IMR-90 (cell line): Measurements from ENCODE around the gene CIZ1. TPM values are rescaled to one million over a fixed set of nuclear protein-coding genes. Genes with fewer than 3 reads are reported as not detected.

Source experiments
- ATAC-seq: fragments of 200-7000 bp; cut with Tn5 transposase; 2 replicates; pipeline ENCODE4 v1.9.1; 2020; ENCODE audit warnings: low read depth, mild to moderate bottlenecking, moderate library complexity
- BruUV-seq: library from RNA; stranded (reverse); fragments of 400-500 nt; replicated peaks from 2 replicates; lab custom pipeline; 2021; lab: Mats Ljungman, UMichigan
- CTCF ChIA-PET: fragments of 300-600 bp; formaldehyde crosslinking; extraction: SDS; loops from one replicate; lab custom pipeline; 2021; ENCODE audit warnings: antibody characterized with exemption; lab: Yijun Ruan, JAX
- POLR2A ChIA-PET: fragments of 300-600 bp; sonication (Branson Sonifier 250); formaldehyde crosslinking; loops from one replicate; lab custom pipeline; 2022; ENCODE audit warnings: antibody characterized with exemption; ENCODE audit not compliant: unreplicated experiment; lab: Charles Lee
- DNase-seq: peaks from one replicate; pipeline ENCODE4 v3.0.0; 2013
- H2AFZ ChIP-seq: replicated peaks from 2 replicates; pipeline ENCODE3; 2013; ENCODE audit warnings: low read length, mild to moderate bottlenecking; ENCODE audit not compliant: poor library complexity
- H2AK5ac ChIP-seq: 2 replicates; pipeline ENCODE4 v1.6.1; 2013; ENCODE audit warnings: low read depth, low read length, inconsistent platforms
- H2AK9ac ChIP-seq: replicated peaks from 2 replicates; pipeline ENCODE3; 2013; ENCODE audit warnings: mild to moderate bottlenecking, low read depth, low read length, moderate library complexity; ENCODE audit not compliant: poor library complexity
- H2BK120ac ChIP-seq: 2 replicates; pipeline ENCODE4 v1.6.1; 2013; ENCODE audit warnings: low read depth, low read length, inconsistent platforms
- H2BK15ac ChIP-seq: 3 replicates; pipeline ENCODE4 v1.6.1; 2013; ENCODE audit warnings: low read depth, low read length, inconsistent platforms
- H2BK20ac ChIP-seq: 2 replicates; pipeline ENCODE4 v1.6.1; 2013; ENCODE audit warnings: low read depth, mild to moderate bottlenecking, inconsistent platforms, low read length, moderate library complexity
- H2BK5ac ChIP-seq: 2 replicates; pipeline ENCODE4 v1.6.1; 2013; ENCODE audit warnings: mild to moderate bottlenecking, low read depth, low read length, inconsistent platforms; ENCODE audit not compliant: poor library complexity, severe bottlenecking
- H3K14ac ChIP-seq: replicated peaks from 2 replicates; pipeline ENCODE4 v1.6.1; 2013; ENCODE audit warnings: low read depth, low read length, inconsistent platforms
- H3K18ac ChIP-seq: 2 replicates; pipeline ENCODE4 v1.6.1; 2013; ENCODE audit warnings: low read depth, low read length, control low read depth
- H3K23ac ChIP-seq: 2 replicates; pipeline ENCODE4 v1.6.1; 2013; ENCODE audit warnings: low read depth, low read length, inconsistent platforms
- H3K27ac ChIP-seq: 2 replicates; pipeline ENCODE4 v1.5.1; 2013; ENCODE audit warnings: mild to moderate bottlenecking, control low read depth, low read length; ENCODE audit not compliant: insufficient read depth
- H3K27me3 ChIP-seq: 2 replicates; pipeline ENCODE4 v1.6.1; 2013; ENCODE audit warnings: low read length; ENCODE audit not compliant: control insufficient read depth, insufficient read depth
- H3K36me3 ChIP-seq: 2 replicates; pipeline ENCODE4 v1.6.1; 2013; ENCODE audit warnings: low read length, mixed read lengths; ENCODE audit not compliant: control insufficient read depth, insufficient read depth
- H3K4ac ChIP-seq: 2 replicates; pipeline ENCODE4 v1.6.1; 2013; ENCODE audit warnings: low read depth, low read length, inconsistent platforms
- H3K4me1 ChIP-seq: 2 replicates; pipeline ENCODE4 v1.6.1; 2013; ENCODE audit warnings: low read length, mixed read lengths; ENCODE audit not compliant: control insufficient read depth, insufficient read depth
- H3K4me2 ChIP-seq: 2 replicates; pipeline ENCODE4 v1.6.1; 2013; ENCODE audit warnings: low read depth, mild to moderate bottlenecking, control low read depth, low read length, moderate library complexity
- H3K4me3 ChIP-seq: 2 replicates; pipeline ENCODE4 v1.5.1; 2013; ENCODE audit warnings: low read depth, mild to moderate bottlenecking, control low read depth, low read length, moderate library complexity; ENCODE audit not compliant: insufficient read depth
- H3K56ac ChIP-seq: 2 replicates; pipeline ENCODE4 v1.6.1; 2013; ENCODE audit warnings: low read length, inconsistent platforms; ENCODE audit not compliant: insufficient read depth; ENCODE audit errors: extremely low read depth
- H3K79me1 ChIP-seq, 2 experiments: 2 replicates each; pipeline ENCODE4 v1.6.1; 2013; ENCODE audit warnings: low read length in 2 of 2, inconsistent platforms in 1 of 2, low read depth in 1 of 2
- H3K9ac ChIP-seq: 2 replicates; pipeline ENCODE4 v1.6.1; 2013; ENCODE audit warnings: low read depth, low read length, control low read depth
- H3K9me1 ChIP-seq: 2 replicates; pipeline ENCODE4 v1.6.1; 2013; ENCODE audit warnings: low read length, inconsistent platforms; ENCODE audit not compliant: insufficient read depth
- H3K9me3 ChIP-seq: 2 replicates; pipeline ENCODE4 v1.6.1; 2013; ENCODE audit warnings: low read length; ENCODE audit not compliant: control insufficient read depth, insufficient read depth
- H4K20me1 ChIP-seq: 2 replicates; pipeline ENCODE4 v1.6.1; 2013; ENCODE audit warnings: low read length, inconsistent platforms; ENCODE audit not compliant: insufficient read depth
- H4K5ac ChIP-seq: 2 replicates; pipeline ENCODE4 v1.6.1; 2013; ENCODE audit warnings: mild to moderate bottlenecking, low read depth, low read length, control low read depth
- H4K8ac ChIP-seq, 2 experiments: 2 replicates each; pipeline ENCODE4 v1.6.1; 2013; ENCODE audit warnings: low read depth in 2 of 2, low read length in 2 of 2, control low read depth in 1 of 2, inconsistent platforms in 1 of 2
- H4K91ac ChIP-seq: 2 replicates; pipeline ENCODE4 v1.6.1; 2013; ENCODE audit warnings: low read depth, low read length, inconsistent platforms; ENCODE audit not compliant: insufficient read depth
- BHLHE40 ChIP-seq: fragments of 150-350 bp; IDR thresholded peaks from 2 replicates; pipeline ENCODE4 v1.6.1; 2016; ENCODE audit warnings: mild to moderate bottlenecking, low read depth, low read length
- CEBPB ChIP-seq: IDR thresholded peaks from 2 replicates; pipeline ENCODE4 v1.6.1; 2012; ENCODE audit warnings: low read depth, low read length, improper control_type of control experiment
- CHD1 ChIP-seq: IDR thresholded peaks from 2 replicates; pipeline ENCODE4 v1.6.1; 2012; ENCODE audit warnings: low read depth, low read length, improper control_type of control experiment
- FOS ChIP-seq: fragments of 150-350 bp; IDR thresholded peaks from 2 replicates; pipeline ENCODE4 v1.6.1; 2016; ENCODE audit warnings: low read depth, low read length
- MAFK ChIP-seq: IDR thresholded peaks from 2 replicates; pipeline ENCODE4 v1.6.1; 2012; ENCODE audit warnings: low read depth, low read length, improper control_type of control experiment
- NFE2L2 ChIP-seq: fragments of 150-350 bp; IDR thresholded peaks from 2 replicates; pipeline ENCODE4 v1.6.1; 2016; ENCODE audit warnings: low read depth, mild to moderate bottlenecking, low read length
- POLR2A ChIP-seq: IDR thresholded peaks from 2 replicates; pipeline ENCODE4 v1.6.1; 2012; ENCODE audit warnings: mild to moderate bottlenecking, low read depth, low read length
- RAD21 ChIP-seq: IDR thresholded peaks from 2 replicates; pipeline ENCODE4 v1.6.1; 2012; ENCODE audit warnings: low read length, improper control_type of control experiment
- RFX5 ChIP-seq: IDR thresholded peaks from 2 replicates; pipeline ENCODE4 v1.8.0; 2012; ENCODE audit warnings: low read depth, mild to moderate bottlenecking, low read length, moderate library complexity
- SMC3 ChIP-seq: fragments of 150-350 bp; IDR thresholded peaks from 2 replicates; pipeline ENCODE4 v1.6.1; 2016; ENCODE audit warnings: low read depth, mild to moderate bottlenecking, antibody characterized with exemption, low read length, moderate library complexity
- WGBS, 2 experiments: methylation state at CpG; one replicate each; pipeline versions ENCODE4 v1.1.5 to v1.1.7; 2013; ENCODE audit warnings: missing lambda C conversion rate in 2 of 2; ENCODE audit not compliant: insufficient read length in 1 of 2; ENCODE audit errors: extremely low coverage in 2 of 2; 5-methylcytosine and 5-hydroxymethylcytosine counted together
- dilution Hi-C: fragments of 300-500 bp; cut with HindIII; formaldehyde crosslinking; loops from one replicate; pipeline ENCODE4 v1.14.3; 2018; ENCODE audit warnings: low sequenced_read_pairs; ENCODE audit not compliant: unreplicated experiment
- in situ Hi-C: fragments of 300-500 bp; cut with MboI; formaldehyde crosslinking; loops from 3 replicates; pipeline ENCODE4 v1.14.3; 2019; ENCODE audit warnings: low sequenced_read_pairs, inconsistent platforms, mixed read lengths
- intact Hi-C: fragments of 100-400 bp; cut with micrococcal nuclease; formaldehyde crosslinking; loops from 2 replicates; pipeline ENCODE4 v1.10.0; 2022
- polyA plus RNA-seq, 3 experiments: library from polyadenylated mRNA; depleted of rRNA; stranded (reverse); fragments of >200 nt; gene quantifications; 2 replicates each; pipeline ENCODE4 v1.2.3, GENCODE V29; 2012; ENCODE audit warnings: low replicate concordance in 1 of 3
- total RNA-seq: library from RNA; depleted of rRNA; stranded (reverse); fragments of >200 nt; gene quantifications from 2 replicates; pipeline ENCODE4 v1.2.3, GENCODE V29; 2012
- TF ChIP-seq, protein P1 (sequence below): conservative IDR thresholded peaks from 2 replicates; pipeline ENCODE4 v1.5.1; 2012; ENCODE audit warnings: mild to moderate bottlenecking, low read depth, low read length, improper control_type of control experiment
- TF ChIP-seq, protein P2 (sequence below): fragments of 150-350 bp; IDR thresholded peaks from 2 replicates; pipeline ENCODE4 v1.6.1; 2016; ENCODE audit warnings: low read depth, mild to moderate bottlenecking, low read length, moderate library complexity, borderline replicate concordance
- TF ChIP-seq, protein P3 (sequence below): fragments of 150-350 bp; IDR thresholded peaks from 2 replicates; pipeline ENCODE4 v1.6.1; 2017; ENCODE audit warnings: mild to moderate bottlenecking, antibody characterized with exemption, low read length, low read depth

CIZ1 gene
- total and polyA plus RNA-seq, 2 of the 4 experiments (the other 2 are of a cell fraction): 13.8 to 51.9 TPM

DNA sequence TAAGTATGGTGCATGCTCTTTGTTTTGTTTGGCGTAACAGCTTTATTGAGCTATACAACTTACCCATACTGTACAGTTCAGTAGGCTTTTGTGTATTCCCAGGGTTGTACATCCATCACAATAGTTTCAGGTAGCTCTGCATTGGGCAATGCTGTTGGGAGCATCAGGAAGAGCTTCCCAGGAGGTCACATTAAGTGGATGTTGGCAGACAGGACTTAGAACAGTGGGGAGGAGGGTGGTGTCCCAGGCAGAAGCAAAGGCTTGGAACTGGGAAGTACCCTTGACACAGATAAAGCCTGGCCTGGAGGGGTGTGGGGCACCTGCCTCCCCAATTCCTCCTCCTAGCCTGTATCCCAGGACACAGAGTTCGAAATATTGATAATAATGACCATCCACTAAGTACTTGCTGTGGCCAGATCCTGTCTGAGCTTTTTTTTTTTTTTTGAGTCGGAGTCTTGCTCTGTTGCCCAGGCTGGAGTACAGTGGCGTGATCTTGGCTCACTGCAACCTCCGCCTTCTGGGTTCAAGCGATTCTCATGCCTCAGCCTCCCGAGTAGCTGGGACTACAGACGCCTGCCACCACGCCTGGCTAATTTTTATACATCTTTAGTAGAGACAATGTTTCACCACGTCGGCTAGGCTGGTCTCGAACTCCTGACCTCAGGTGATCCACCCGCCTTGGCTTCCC, 30.0 kb downstream of the CIZ1 start:
- Histone ChIP-seq H3K4me2 (peak overlapping the region; percentile 95), H3K4me3 (no peak overlapping the region), H3K79me1 (peaks cover 10 to 38% of the 10 kb centered on the region in 2 experiments), H2BK20ac (no peak overlapping the region), H3K9me1 (peaks cover 5% of the 10 kb centered on the region), H4K8ac (no peak overlapping the region), H3K27me3 (no peaks in the 10 kb centered on the region), H2AK5ac (no peak overlapping the region), H3K56ac (no peak overlapping the region), H3K36me3 (peaks cover 33% of the 10 kb centered on the region), H3K14ac (no peak overlapping the region), H2BK120ac (no peak overlapping the region), H3K18ac (no peak overlapping the region), H2BK5ac (no peak overlapping the region), H2AK9ac (no peak overlapping the region), H2AFZ (no peak overlapping the region), H3K23ac (no peak overlapping the region), H4K5ac (no peak overlapping the region), H3K9me3 (no peaks in the 10 kb centered on the region), H4K20me1 (peaks cover 11% of the 10 kb centered on the region), H2BK15ac (no peak overlapping the region), H3K4ac (no peak overlapping the region), H3K4me1 (peaks cover 1% of the 10 kb centered on the region; the same call in 1 of the 2 replicates), H3K27ac (no peak overlapping the region), H4K91ac (no peak overlapping the region), H3K9ac (no peak overlapping the region)
- 97% methylated on average over 6 of the region's 13 CpGs; no CpG with 5 or more reads in 1 of the 2 experiments for WGBS, 2 experiments
- BruUV-seq: no TSS peak
- POLR2A ChIA-PET: no interaction called here
- CTCF ChIA-PET: interaction anchor here (1.1 kb wide), 1 partner anchor 22 kb away, joined by 3 read pairs; no protein-coding TSS in a partner anchor
- TF ChIP-seq, protein P1, sequence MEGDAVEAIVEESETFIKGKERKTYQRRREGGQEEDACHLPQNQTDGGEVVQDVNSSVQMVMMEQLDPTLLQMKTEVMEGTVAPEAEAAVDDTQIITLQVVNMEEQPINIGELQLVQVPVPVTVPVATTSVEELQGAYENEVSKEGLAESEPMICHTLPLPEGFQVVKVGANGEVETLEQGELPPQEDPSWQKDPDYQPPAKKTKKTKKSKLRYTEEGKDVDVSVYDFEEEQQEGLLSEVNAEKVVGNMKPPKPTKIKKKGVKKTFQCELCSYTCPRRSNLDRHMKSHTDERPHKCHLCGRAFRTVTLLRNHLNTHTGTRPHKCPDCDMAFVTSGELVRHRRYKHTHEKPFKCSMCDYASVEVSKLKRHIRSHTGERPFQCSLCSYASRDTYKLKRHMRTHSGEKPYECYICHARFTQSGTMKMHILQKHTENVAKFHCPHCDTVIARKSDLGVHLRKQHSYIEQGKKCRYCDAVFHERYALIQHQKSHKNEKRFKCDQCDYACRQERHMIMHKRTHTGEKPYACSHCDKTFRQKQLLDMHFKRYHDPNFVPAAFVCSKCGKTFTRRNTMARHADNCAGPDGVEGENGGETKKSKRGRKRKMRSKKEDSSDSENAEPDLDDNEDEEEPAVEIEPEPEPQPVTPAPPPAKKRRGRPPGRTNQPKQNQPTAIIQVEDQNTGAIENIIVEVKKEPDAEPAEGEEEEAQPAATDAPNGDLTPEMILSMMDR: no peak
- TF ChIP-seq FOS: no peak
- no peak for TF ChIP-seq MAFK
- no peak for TF ChIP-seq BHLHE40
- TF ChIP-seq CHD1: no peak
- TF ChIP-seq, protein P2, sequence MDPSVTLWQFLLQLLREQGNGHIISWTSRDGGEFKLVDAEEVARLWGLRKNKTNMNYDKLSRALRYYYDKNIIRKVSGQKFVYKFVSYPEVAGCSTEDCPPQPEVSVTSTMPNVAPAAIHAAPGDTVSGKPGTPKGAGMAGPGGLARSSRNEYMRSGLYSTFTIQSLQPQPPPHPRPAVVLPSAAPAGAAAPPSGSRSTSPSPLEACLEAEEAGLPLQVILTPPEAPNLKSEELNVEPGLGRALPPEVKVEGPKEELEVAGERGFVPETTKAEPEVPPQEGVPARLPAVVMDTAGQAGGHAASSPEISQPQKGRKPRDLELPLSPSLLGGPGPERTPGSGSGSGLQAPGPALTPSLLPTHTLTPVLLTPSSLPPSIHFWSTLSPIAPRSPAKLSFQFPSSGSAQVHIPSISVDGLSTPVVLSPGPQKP: no peak
- no peak for TF ChIP-seq RFX5
- TF ChIP-seq, protein P3, sequence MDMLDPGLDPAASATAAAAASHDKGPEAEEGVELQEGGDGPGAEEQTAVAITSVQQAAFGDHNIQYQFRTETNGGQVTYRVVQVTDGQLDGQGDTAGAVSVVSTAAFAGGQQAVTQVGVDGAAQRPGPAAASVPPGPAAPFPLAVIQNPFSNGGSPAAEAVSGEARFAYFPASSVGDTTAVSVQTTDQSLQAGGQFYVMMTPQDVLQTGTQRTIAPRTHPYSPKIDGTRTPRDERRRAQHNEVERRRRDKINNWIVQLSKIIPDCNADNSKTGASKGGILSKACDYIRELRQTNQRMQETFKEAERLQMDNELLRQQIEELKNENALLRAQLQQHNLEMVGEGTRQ: no peak
- no peak for TF ChIP-seq RAD21
- TF ChIP-seq SMC3: no peak
- no peak for TF ChIP-seq CEBPB
- no peak for TF ChIP-seq POLR2A
- TF ChIP-seq NFE2L2: no peak
- no peak for DNase-seq
- no peak for ATAC-seq
- intact Hi-C loops (no loop called here), dilution Hi-C loops (no loop called here), in situ Hi-C loops (no loop called here)
